ENCODE results near the gene GPR161. TPM values are rescaled to one million over a fixed set of nuclear protein-coding genes. Genes with fewer than 3 reads are reported as not detected.

GPR161 gene
- total RNA-seq, 1 donor from 2014 or later = 11.4 TPM

DNA sequence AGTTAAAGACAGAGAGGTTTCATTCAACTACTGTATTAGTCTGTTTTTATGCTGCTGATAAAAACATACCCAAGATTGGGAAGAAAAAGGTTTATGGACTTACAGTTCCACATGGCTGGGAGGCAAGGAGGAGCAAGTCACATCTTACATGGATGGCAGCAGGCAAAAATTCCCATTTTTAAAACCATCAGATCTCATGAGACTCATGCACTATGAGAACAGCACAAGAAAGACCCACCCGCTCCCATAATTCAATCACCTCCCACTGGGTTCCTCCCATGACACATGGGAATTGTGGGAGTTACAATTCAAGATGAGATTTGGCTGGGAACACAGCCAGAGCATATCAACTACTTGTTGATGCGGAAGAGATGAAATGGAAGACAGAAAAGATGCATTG lies 9.2 kb downstream of the GPR161 start:
- no peak for DNase-seq (ENCODE audit: low read depth)
- no peak overlapping the region for H3K4me3 ChIP-seq (ENCODE audit: low read depth, low read length)
- TF ChIP-seq, protein P1, sequence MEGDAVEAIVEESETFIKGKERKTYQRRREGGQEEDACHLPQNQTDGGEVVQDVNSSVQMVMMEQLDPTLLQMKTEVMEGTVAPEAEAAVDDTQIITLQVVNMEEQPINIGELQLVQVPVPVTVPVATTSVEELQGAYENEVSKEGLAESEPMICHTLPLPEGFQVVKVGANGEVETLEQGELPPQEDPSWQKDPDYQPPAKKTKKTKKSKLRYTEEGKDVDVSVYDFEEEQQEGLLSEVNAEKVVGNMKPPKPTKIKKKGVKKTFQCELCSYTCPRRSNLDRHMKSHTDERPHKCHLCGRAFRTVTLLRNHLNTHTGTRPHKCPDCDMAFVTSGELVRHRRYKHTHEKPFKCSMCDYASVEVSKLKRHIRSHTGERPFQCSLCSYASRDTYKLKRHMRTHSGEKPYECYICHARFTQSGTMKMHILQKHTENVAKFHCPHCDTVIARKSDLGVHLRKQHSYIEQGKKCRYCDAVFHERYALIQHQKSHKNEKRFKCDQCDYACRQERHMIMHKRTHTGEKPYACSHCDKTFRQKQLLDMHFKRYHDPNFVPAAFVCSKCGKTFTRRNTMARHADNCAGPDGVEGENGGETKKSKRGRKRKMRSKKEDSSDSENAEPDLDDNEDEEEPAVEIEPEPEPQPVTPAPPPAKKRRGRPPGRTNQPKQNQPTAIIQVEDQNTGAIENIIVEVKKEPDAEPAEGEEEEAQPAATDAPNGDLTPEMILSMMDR (conservative IDR thresholded peaks at IDR 0.05; ENCODE audit: low read depth, low read length) = no peak

DNA sequence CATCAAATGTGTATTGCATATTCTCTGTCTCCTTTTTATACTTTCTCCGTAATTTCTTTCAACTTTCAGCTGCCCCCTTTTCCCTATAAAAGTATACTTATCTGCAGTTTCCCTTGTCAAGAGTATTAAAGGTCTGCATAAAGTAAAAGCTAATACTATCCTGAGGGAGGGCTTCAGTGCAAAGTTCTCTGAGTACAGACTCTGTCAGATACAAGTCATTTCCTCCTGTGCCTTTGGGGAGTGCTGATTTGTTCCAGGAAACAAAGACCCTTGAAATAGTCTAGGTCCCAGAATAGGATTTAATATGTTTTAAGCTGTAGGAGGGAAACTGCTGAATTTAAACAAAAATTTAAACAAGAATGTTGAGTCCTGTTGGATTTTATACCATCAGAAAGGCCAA lies 11.7 kb downstream of the GPR161 start:
- TF ChIP-seq, protein P1 (conservative IDR thresholded peaks at IDR 0.05; ENCODE audit: low read depth, low read length) = no peak
- no peak overlapping the region for H3K4me3 ChIP-seq (ENCODE audit: low read depth, low read length)
- DNase-seq (ENCODE audit: low read depth) = no peak

- H3K4me3 ChIP-seq (ENCODE audit: low read depth, low read length) = no peak overlapping the region
- no peak for DNase-seq (ENCODE audit: low read depth)
- TF ChIP-seq, protein P1 (conservative IDR thresholded peaks at IDR 0.05; ENCODE audit: low read depth, low read length) = no peak
Measured at GRCh38 chr1:168121401-168122011, 15.2 kb downstream of the GPR161 start.

DNA sequence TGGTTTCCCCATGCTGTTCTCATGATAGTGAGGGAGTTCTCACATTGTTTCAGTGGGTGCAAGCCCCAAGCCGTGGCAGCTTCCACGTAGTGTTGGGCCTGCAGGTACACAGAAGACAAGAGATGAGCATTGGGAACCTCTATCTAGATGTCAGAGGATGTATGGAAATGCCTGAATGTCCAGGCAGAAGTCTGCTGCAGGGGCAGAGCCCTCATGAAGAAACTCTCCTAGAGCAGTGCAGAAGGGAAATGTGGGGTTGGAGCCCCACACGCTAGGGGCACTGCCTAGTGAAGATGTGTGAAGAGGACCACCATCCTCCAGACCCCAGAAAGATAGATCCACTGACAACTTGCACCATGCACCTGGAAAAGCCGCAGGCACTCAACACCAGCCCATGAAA lies 17.0 kb downstream of the GPR161 start:
- DNase-seq (ENCODE audit: low read depth) = no peak
- TF ChIP-seq, protein P1 (conservative IDR thresholded peaks at IDR 0.05; ENCODE audit: low read depth, low read length) = no peak

DNA sequence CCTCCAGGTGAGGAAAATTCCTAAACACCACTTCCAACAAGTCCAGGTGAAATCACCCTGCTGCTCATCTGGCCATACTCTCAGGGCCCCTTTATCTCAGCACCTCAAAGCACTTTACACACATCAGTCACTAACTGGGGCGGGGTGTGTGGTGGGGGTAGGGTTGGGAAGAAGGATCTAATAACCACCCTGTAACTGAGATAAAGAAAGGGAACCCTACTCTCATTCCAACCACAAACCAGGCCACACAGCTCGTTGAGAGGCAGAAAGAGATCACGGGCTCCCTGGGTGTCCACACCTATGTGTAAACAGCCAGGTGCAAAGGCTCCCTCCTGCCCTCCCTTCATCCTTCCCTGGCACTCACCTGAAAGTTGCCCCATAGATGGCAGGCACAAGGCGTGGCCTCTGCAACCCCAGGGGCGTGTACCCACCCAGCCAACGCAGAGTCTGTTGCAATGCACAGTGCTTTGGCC lies 20.4 kb downstream of the GPR161 start:
- TF ChIP-seq, protein P1 (conservative IDR thresholded peaks at IDR 0.05; ENCODE audit: low read depth, low read length) = no peak
- no peak for DNase-seq (ENCODE audit: low read depth)

More for the DNA sequence above, 17.0 kb downstream of the GPR161 start:
- no peak overlapping the region for H3K4me3 ChIP-seq (ENCODE audit: low read depth, low read length)

GRCh38 chr1:168114845-168115244 lies 21.9 kb downstream of the GPR161 start:
- TF ChIP-seq, protein P1 (conservative IDR thresholded peaks at IDR 0.05; ENCODE audit: low read depth, low read length) = no peak
- no peak for DNase-seq (ENCODE audit: low read depth)
- no peak overlapping the region for H3K4me3 ChIP-seq (ENCODE audit: low read depth, low read length)

More for the DNA sequence above, 20.4 kb downstream of the GPR161 start:
- no peak overlapping the region for H3K4me3 ChIP-seq (ENCODE audit: low read depth, low read length)
